HepG2 (cell line): ENCODE measurements around the gene GRIN3B. TPM values are rescaled to one million over a fixed set of nuclear protein-coding genes. Genes with fewer than 3 reads are reported as not detected.
A peak's percentile ranks its signal among the peaks of the same experiment; 100 is the strongest.

Experiments used
- BHLHE40 ChIP-seq: IDR thresholded peaks from 2 replicates; pipeline ENCODE4 v1.6.1; 2011; ENCODE audit warnings: low read length, improper control_type of control experiment
- BORCS8-MEF2B ChIP-seq: sonication (generic); formaldehyde crosslinking; IDR thresholded peaks from 2 replicates; pipeline ENCODE4 v1.8.0; 2022; ENCODE audit warnings: mild to moderate bottlenecking, missing genetic modification reagents
- BRCA1 ChIP-seq: sonication (generic); formaldehyde crosslinking; IDR thresholded peaks from 2 replicates; pipeline ENCODE4 v1.4.0; 2020; ENCODE audit warnings: missing genetic modification reagents
- CCDC6 ChIP-seq: sonication (generic); formaldehyde crosslinking; IDR thresholded peaks from 2 replicates; pipeline ENCODE4 v1.8.1; 2022; ENCODE audit warnings: mild to moderate bottlenecking, missing genetic modification reagents, moderate library complexity
- ELF3 ChIP-seq: IDR thresholded peaks from 2 replicates; pipeline ENCODE4 v1.6.1; 2016; ENCODE audit warnings: missing genetic modification reagents, missing compliant biosample characterization
- FLYWCH1 ChIP-seq: sonication (generic); formaldehyde crosslinking; IDR thresholded peaks from 2 replicates; pipeline ENCODE4 v1.8.1; 2023; ENCODE audit warnings: mild to moderate bottlenecking, missing genetic modification reagents
- GZF1 ChIP-seq: sonication (generic); formaldehyde crosslinking; IDR thresholded peaks from 2 replicates; pipeline ENCODE4 v1.5.1; 2020; ENCODE audit warnings: mild to moderate bottlenecking, missing genetic modification reagents
- HNF4G ChIP-seq, 2 experiments: sonication (generic) in 1 of 2; formaldehyde crosslinking in 1 of 2; IDR thresholded peaks; 2 replicates each; pipeline versions ENCODE4 v1.4.0 to v1.6.1; 2011 to 2020; ENCODE audit warnings: borderline replicate concordance in 2 of 2, low read depth in 2 of 2, mild to moderate bottlenecking in 2 of 2, low read length in 1 of 2, missing genetic modification reagents in 1 of 2, moderate library complexity in 1 of 2
- KAT8 ChIP-seq: IDR thresholded peaks from 2 replicates; pipeline ENCODE4 v1.6.1; 2016; ENCODE audit warnings: missing genetic modification reagents, missing compliant biosample characterization
- KDM2A ChIP-seq: sonication (generic); formaldehyde crosslinking; IDR thresholded peaks from 2 replicates; pipeline ENCODE4 v1.4.0; 2020; ENCODE audit warnings: low read depth, missing genetic modification reagents, borderline replicate concordance
- MBNL3 ChIP-seq: fragments of 250-450 bp; sonication (Bioruptor Pico); conservative IDR thresholded peaks from 2 replicates; pipeline ENCODE4 v1.8.0; 2022; ENCODE audit warnings: mild to moderate bottlenecking, inconsistent platforms
- NFYB ChIP-seq: sonication (generic); formaldehyde crosslinking; IDR thresholded peaks from 2 replicates; pipeline ENCODE4 v1.4.0; 2020; ENCODE audit warnings: missing genetic modification reagents
- RAD51 ChIP-seq: fragments of 450-650 bp; IDR thresholded peaks from 2 replicates; pipeline ENCODE4 v1.6.1; 2016; ENCODE audit warnings: borderline replicate concordance
- RFXANK ChIP-seq: IDR thresholded peaks from 2 replicates; pipeline ENCODE4 v1.6.1; 2016
- SAP130 ChIP-seq: IDR thresholded peaks from 2 replicates; pipeline ENCODE4 v1.6.1; 2016; ENCODE audit warnings: low read depth
- SCMH1 ChIP-seq: sonication (generic); formaldehyde crosslinking; IDR thresholded peaks from 2 replicates; pipeline ENCODE4 v1.9.0; 2021; ENCODE audit warnings: missing genetic modification reagents, mild to moderate bottlenecking, borderline replicate concordance
- TAF15 ChIP-seq: fragments of 200-400 bp; formaldehyde crosslinking; IDR thresholded peaks from one replicate; pipeline ENCODE4 v1.6.1; 2018; ENCODE audit warnings: mild to moderate bottlenecking, low read depth, low read length; ENCODE audit not compliant: poor library complexity, severe bottlenecking
- TBX2 ChIP-seq: sonication (generic); formaldehyde crosslinking; IDR thresholded peaks from 2 replicates; pipeline ENCODE4 v1.5.0; 2020; ENCODE audit warnings: missing genetic modification reagents, mild to moderate bottlenecking, borderline replicate concordance
- ZKSCAN1 ChIP-seq: fragments of 150-350 bp; IDR thresholded peaks from 2 replicates; pipeline ENCODE4 v1.6.1; 2014; ENCODE audit warnings: low read length
- ZNF124 ChIP-seq: sonication (generic); formaldehyde crosslinking; IDR thresholded peaks from 2 replicates; pipeline ENCODE4 v1.4.0; 2020; ENCODE audit warnings: missing genetic modification reagents
- ZNF160 ChIP-seq: sonication (generic); formaldehyde crosslinking; IDR thresholded peaks from 2 replicates; pipeline ENCODE4 v1.8.0; 2022; ENCODE audit warnings: mild to moderate bottlenecking, inconsistent platforms, missing genetic modification reagents
- ZNF615 ChIP-seq: sonication (generic); formaldehyde crosslinking; IDR thresholded peaks from 2 replicates; pipeline ENCODE4 v1.5.0; 2020; ENCODE audit warnings: mild to moderate bottlenecking, missing genetic modification reagents, borderline replicate concordance
- ZNF724P ChIP-seq: sonication (generic); formaldehyde crosslinking; IDR thresholded peaks from 2 replicates; pipeline ENCODE4 v1.8.0; 2022; ENCODE audit warnings: missing genetic modification reagents, borderline replicate concordance
- ZNF777 ChIP-seq: sonication (generic); formaldehyde crosslinking; IDR thresholded peaks from 2 replicates; pipeline ENCODE4 v1.4.0; 2020; ENCODE audit warnings: missing genetic modification reagents
- ZNF782 ChIP-seq: sonication (generic); formaldehyde crosslinking; IDR thresholded peaks from 2 replicates; pipeline ENCODE4 v1.4.0; 2020; ENCODE audit warnings: missing genetic modification reagents, mild to moderate bottlenecking, borderline replicate concordance
- ZSCAN21 ChIP-seq: sonication (generic); formaldehyde crosslinking; IDR thresholded peaks from 2 replicates; pipeline ENCODE4 v1.8.0; 2022; ENCODE audit warnings: mild to moderate bottlenecking, missing genetic modification reagents, moderate library complexity, borderline replicate concordance
- polyA plus RNA-seq, 8 experiments: library from polyadenylated mRNA; depleted of rRNA in 3 of 8; stranded (reverse) in 7 of 8; unstranded in 1 of 8; fragments of >200 nt; fragmentation: Illumina TruSeq in 4 of 8; extraction: Trizol in 4 of 8; gene quantifications; 2 replicates each; pipeline versions ENCODE4 v1.2.1 to v1.2.3, GENCODE V29; 2011 to 2016; ENCODE audit warnings: low read depth in 4 of 8, missing spikeins in 1 of 8, mixed read lengths in 1 of 8; ENCODE audit not compliant: insufficient read depth in 1 of 8
- total RNA-seq, 5 experiments: library from RNA; depleted of rRNA; stranded (reverse); fragments of >200 nt; fragmentation: Illumina TruSeq; extraction: Trizol; gene quantifications; 2 replicates each; pipeline ENCODE4 v1.2.3, GENCODE V29; 2016; ENCODE audit warnings: low read depth in 1 of 5
- TF ChIP-seq, protein P1 (sequence below): IDR thresholded peaks from 2 replicates; pipeline ENCODE4 v1.6.1; 2016; ENCODE audit warnings: missing compliant biosample characterization, missing genetic modification reagents, borderline replicate concordance
- TF ChIP-seq, protein P2 (sequence below): sonication (generic); formaldehyde crosslinking; conservative IDR thresholded peaks from 2 replicates; pipeline ENCODE4 v1.4.0; 2020; ENCODE audit warnings: missing genetic modification reagents
- TF ChIP-seq, protein P3 (sequence below): sonication (generic); formaldehyde crosslinking; IDR thresholded peaks from 2 replicates; pipeline ENCODE4 v1.8.0; 2022; ENCODE audit warnings: missing genetic modification reagents, mild to moderate bottlenecking, inconsistent platforms, borderline replicate concordance

GRIN3B gene
- total and polyA plus RNA-seq, 2 of the 13 experiments (the other 11 are each of a cell fraction or from before 2014, with no cell fraction given) = 0.07 to 0.20 TPM

DNA sequence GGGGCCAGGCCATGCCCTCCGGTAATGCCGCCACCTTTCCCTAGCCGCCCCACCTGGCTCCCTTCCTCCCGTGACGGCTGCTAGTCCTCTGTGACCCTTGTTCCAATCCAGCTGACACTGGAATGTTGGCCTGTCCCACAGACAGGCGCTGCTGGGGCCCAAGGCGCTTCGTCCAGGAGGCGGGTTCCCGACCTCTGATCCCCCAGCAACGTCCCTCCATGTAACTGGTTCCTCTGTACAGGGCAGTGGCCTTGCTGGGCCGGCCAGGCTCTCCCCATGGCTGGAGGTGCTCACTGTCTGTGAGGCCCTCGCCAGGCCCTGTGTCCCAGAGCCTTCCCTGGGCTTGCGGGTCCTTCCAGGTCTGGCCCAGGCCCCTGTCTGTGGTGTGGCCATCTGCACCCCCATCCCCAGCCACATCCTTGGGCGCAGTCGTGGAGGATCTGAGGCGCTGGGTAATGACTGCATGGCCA, 6.8 kb upstream of the GRIN3B start (continued):
- TF ChIP-seq ZNF615 (CRISPR knock-in tag) = no peak
- peak; percentile 85; the same call in 1 of the 2 replicates for TF ChIP-seq ZSCAN21 (CRISPR knock-in tag)
- no peak for TF ChIP-seq GZF1 (CRISPR knock-in tag)
- TF ChIP-seq, protein P1, sequence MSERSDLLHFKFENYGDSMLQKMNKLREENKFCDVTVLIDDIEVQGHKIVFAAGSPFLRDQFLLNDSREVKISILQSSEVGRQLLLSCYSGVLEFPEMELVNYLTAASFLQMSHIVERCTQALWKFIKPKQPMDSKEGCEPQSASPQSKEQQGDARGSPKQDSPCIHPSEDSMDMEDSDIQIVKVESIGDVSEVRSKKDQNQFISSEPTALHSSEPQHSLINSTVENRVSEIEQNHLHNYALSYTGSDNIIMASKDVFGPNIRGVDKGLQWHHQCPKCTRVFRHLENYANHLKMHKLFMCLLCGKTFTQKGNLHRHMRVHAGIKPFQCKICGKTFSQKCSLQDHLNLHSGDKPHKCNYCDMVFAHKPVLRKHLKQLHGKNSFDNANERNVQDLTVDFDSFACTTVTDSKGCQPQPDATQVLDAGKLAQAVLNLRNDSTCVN (CRISPR knock-in tag) = peak; percentile 21
- peak; percentile 69; the same call in 1 of the 2 replicates for TF ChIP-seq KDM2A (CRISPR knock-in tag)
- TF ChIP-seq MBNL3 (CRISPR knock-in tag) = no peak
- TF ChIP-seq FLYWCH1 (CRISPR knock-in tag) = no peak
- TF ChIP-seq ZNF724P (CRISPR knock-in tag) = no peak
- TF ChIP-seq BRCA1 = no peak
- peak; percentile 64 for TF ChIP-seq ZNF777 (CRISPR knock-in tag)
- TF ChIP-seq CCDC6 = no peak
- TF ChIP-seq RFXANK = no peak
- no peak for TF ChIP-seq TAF15
- TF ChIP-seq, protein P2, sequence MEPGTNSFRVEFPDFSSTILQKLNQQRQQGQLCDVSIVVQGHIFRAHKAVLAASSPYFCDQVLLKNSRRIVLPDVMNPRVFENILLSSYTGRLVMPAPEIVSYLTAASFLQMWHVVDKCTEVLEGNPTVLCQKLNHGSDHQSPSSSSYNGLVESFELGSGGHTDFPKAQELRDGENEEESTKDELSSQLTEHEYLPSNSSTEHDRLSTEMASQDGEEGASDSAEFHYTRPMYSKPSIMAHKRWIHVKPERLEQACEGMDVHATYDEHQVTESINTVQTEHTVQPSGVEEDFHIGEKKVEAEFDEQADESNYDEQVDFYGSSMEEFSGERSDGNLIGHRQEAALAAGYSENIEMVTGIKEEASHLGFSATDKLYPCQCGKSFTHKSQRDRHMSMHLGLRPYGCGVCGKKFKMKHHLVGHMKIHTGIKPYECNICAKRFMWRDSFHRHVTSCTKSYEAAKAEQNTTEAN (CRISPR knock-in tag) = no peak
- TF ChIP-seq ZKSCAN1 = no peak
- TF ChIP-seq SAP130 (CRISPR knock-in tag) = peak; percentile 89
- TF ChIP-seq KAT8 (CRISPR knock-in tag) = no peak
- TF ChIP-seq ELF3 (CRISPR knock-in tag) = peak; percentile 50; the same call in 1 of the 2 replicates
- no peak for TF ChIP-seq ZNF782 (CRISPR knock-in tag)
- 0 out of 2 replicates have a peak, but pooled peaks have one; percentile 31 for TF ChIP-seq ZNF160 (CRISPR knock-in tag)
- no peak for TF ChIP-seq SCMH1 (CRISPR knock-in tag)
- no peak for TF ChIP-seq TBX2 (CRISPR knock-in tag)
- TF ChIP-seq, protein P3, sequence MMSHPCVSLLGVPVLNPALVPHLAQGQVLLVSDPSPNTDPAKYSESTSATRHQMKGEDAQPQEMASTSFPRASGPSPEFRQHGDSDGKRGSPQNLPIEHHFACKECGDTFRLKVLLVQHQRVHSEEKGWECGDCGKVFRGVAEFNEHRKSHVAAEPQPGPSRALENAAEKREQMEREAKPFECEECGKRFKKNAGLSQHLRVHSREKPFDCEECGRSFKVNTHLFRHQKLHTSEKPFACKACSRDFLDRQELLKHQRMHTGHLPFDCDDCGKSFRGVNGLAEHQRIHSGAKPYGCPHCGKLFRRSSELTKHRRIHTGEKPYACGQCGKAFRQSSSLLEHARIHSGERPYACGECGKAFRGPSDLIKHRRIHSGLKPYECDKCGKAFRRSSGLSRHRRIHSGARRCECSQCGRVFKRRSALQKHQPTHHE (CRISPR knock-in tag) = 0 out of 2 replicates have a peak, but pooled peaks have one; percentile 14
- TF ChIP-seq BORCS8-MEF2B (CRISPR knock-in tag) = 0 out of 2 replicates have a peak, but pooled peaks have one; percentile 41
- TF ChIP-seq HNF4G (IDR thresholded peaks at IDR 0.05; ENCODE audit: borderline replicate concordance, low read depth, low read length) = peak; percentile 92
- peak; percentile 47; the same call in 1 of the 2 replicates for TF ChIP-seq HNF4G (CRISPR knock-in tag; IDR thresholded peaks at IDR 0.05; ENCODE audit: borderline replicate concordance, low read depth)
- peak; percentile 49; the same call in 1 of the 2 replicates for TF ChIP-seq ZNF124 (CRISPR knock-in tag)
- no peak for TF ChIP-seq BHLHE40
- no peak for TF ChIP-seq RAD51
- TF ChIP-seq NFYB (CRISPR knock-in tag) = 0 out of 2 replicates have a peak, but pooled peaks have one; percentile 11
